K562 (cell line): ENCODE results near the gene DAPK2. TPM values are rescaled to one million over a fixed set of nuclear protein-coding genes. Genes with fewer than 3 reads are reported as not detected.

Experiments used
- BCOR ChIP-seq: fragments of 450-650 bp; IDR thresholded peaks from 2 replicates; pipeline ENCODE4 v1.6.1; 2016
- BRD9 ChIP-seq: fragments of 450-650 bp; IDR thresholded peaks from 2 replicates; pipeline ENCODE4 v1.6.1; 2018; ENCODE audit warnings: low read depth; ENCODE audit not compliant: partially characterized antibody
- GABPB2 ChIP-seq: fragments of 250-450 bp; sonication (Bioruptor Pico); conservative IDR thresholded peaks from 2 replicates; pipeline ENCODE4 v1.5.1; 2021; ENCODE audit warnings: mild to moderate bottlenecking
- MCM3 ChIP-seq: fragments of 450-650 bp; IDR thresholded peaks from 2 replicates; pipeline ENCODE4 v1.6.1; 2016
- PHF8 ChIP-seq: fragments of 200-600 bp; sonication (generic); IDR thresholded peaks from 2 replicates; pipeline ENCODE4 v1.6.1; 2012; ENCODE audit warnings: mixed run types, mild to moderate bottlenecking, inconsistent platforms, low read length, moderate library complexity, borderline replicate concordance
- RERE ChIP-seq: sonication (generic); formaldehyde crosslinking; IDR thresholded peaks from 2 replicates; pipeline ENCODE4 v1.8.0; 2023; ENCODE audit warnings: missing genetic modification reagents, mild to moderate bottlenecking, borderline replicate concordance
- SRSF1 ChIP-seq: fragments of 200-400 bp; formaldehyde crosslinking; IDR thresholded peaks from 2 replicates; pipeline ENCODE4 v1.6.1; 2017; ENCODE audit warnings: mild to moderate bottlenecking, low read depth, low read length, moderate library complexity
- TGIF2 ChIP-seq: sonication (generic); formaldehyde crosslinking; IDR thresholded peaks from 2 replicates; pipeline ENCODE4 v1.8.1; 2022; ENCODE audit warnings: mild to moderate bottlenecking, missing genetic modification reagents, moderate library complexity
- THAP7 ChIP-seq: fragments of 250-450 bp; sonication (Bioruptor Pico); IDR thresholded peaks from 2 replicates; pipeline ENCODE4 v1.5.0; 2021
- ZNF354B ChIP-seq: fragments of 250-450 bp; sonication (Bioruptor Pico); IDR thresholded peaks from 2 replicates; pipeline ENCODE4 v1.4.0; 2020
- ZNF444 ChIP-seq: fragments of 250-450 bp; sonication (Bioruptor Pico); IDR thresholded peaks from 2 replicates; pipeline ENCODE4 v1.4.0; 2020; ENCODE audit warnings: mild to moderate bottlenecking, moderate library complexity
- ZNF695 ChIP-seq: fragments of 450-650 bp; formaldehyde crosslinking; IDR thresholded peaks from 2 replicates; pipeline ENCODE4 v1.4.0; 2020; ENCODE audit warnings: mild to moderate bottlenecking, moderate library complexity
- polyA plus RNA-seq, 8 experiments: library from polyadenylated mRNA; depleted of rRNA in 4 of 8; stranded (reverse) in 5 of 8; unstranded in 3 of 8; fragments of >200 nt; fragmentation: Nextera tagmentation in 2 of 8; fragmentation: Illumina TruSeq in 1 of 8; extraction: Ambion mirVana in 2 of 8; extraction: Trizol in 1 of 8; gene quantifications; 2 replicates each; pipeline versions ENCODE4 v1.2.1 to v1.2.3, GENCODE V29; 2011 to 2014; ENCODE audit warnings: inconsistent platforms in 1 of 8, missing spikeins in 1 of 8
- total RNA-seq, 7 experiments: library from RNA; depleted of rRNA in 6 of 7; stranded (reverse); fragments of >200 nt in 6 of 7; fragmentation: Illumina TruSeq in 2 of 7; extraction: Trizol in 2 of 7; gene quantifications; 2 replicates each; pipeline versions ENCODE4 v1.2.1 to v1.2.3, GENCODE V29; 2011 to 2021; ENCODE audit warnings: low replicate concordance in 1 of 7
- TF ChIP-seq, protein P1 (sequence below): fragments of 250-450 bp; sonication (Bioruptor Pico); IDR thresholded peaks from 2 replicates; pipeline ENCODE4 v1.8.0; 2022; ENCODE audit warnings: inconsistent platforms, mild to moderate bottlenecking, moderate library complexity, borderline replicate concordance
- TF ChIP-seq, protein P2 (sequence below): fragments of 450-650 bp; IDR thresholded peaks from 2 replicates; pipeline ENCODE4 v1.6.1; 2016; ENCODE audit warnings: borderline replicate concordance
- TF ChIP-seq, protein P3 (sequence below), 2 experiments: fragments of 450-650 bp in 1 of 2; sonication (generic) in 1 of 2; formaldehyde crosslinking; conservative IDR thresholded peaks; 2 replicates each; pipeline versions ENCODE4 v1.4.0 to v1.8.1; 2020 to 2022; ENCODE audit warnings: mild to moderate bottlenecking in 1 of 2, missing genetic modification reagents in 1 of 2

The DAPK2 gene
- total and polyA plus RNA-seq, 9 of the 15 experiments (the other 6 are each of a cell fraction or from before 2014, with no cell fraction given): 0.14 to 5.2 (median 2.2) TPM

GRCh38 chr15:64046421-64047153 lies at the start of gene DAPK2 (continued):
- TF ChIP-seq THAP7 (no peak), BRD9 (no peak), ZNF354B (CRISPR knock-in tag) (no peak), GABPB2 (no peak), TGIF2 (CRISPR knock-in tag) (no peak), SRSF1 (no peak), ZNF444 (CRISPR knock-in tag) (no peak), ZNF695 (no peak), RERE (CRISPR knock-in tag) (no peak), MCM3 (no peak), BCOR (no peak), PHF8 (peak; percentile 31; the same call in 1 of the 2 replicates)
- TF ChIP-seq, protein P1, sequence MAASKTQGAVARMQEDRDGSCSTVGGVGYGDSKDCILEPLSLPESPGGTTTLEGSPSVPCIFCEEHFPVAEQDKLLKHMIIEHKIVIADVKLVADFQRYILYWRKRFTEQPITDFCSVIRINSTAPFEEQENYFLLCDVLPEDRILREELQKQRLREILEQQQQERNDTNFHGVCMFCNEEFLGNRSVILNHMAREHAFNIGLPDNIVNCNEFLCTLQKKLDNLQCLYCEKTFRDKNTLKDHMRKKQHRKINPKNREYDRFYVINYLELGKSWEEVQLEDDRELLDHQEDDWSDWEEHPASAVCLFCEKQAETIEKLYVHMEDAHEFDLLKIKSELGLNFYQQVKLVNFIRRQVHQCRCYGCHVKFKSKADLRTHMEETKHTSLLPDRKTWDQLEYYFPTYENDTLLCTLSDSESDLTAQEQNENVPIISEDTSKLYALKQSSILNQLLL: no peak
- TF ChIP-seq, protein P2, sequence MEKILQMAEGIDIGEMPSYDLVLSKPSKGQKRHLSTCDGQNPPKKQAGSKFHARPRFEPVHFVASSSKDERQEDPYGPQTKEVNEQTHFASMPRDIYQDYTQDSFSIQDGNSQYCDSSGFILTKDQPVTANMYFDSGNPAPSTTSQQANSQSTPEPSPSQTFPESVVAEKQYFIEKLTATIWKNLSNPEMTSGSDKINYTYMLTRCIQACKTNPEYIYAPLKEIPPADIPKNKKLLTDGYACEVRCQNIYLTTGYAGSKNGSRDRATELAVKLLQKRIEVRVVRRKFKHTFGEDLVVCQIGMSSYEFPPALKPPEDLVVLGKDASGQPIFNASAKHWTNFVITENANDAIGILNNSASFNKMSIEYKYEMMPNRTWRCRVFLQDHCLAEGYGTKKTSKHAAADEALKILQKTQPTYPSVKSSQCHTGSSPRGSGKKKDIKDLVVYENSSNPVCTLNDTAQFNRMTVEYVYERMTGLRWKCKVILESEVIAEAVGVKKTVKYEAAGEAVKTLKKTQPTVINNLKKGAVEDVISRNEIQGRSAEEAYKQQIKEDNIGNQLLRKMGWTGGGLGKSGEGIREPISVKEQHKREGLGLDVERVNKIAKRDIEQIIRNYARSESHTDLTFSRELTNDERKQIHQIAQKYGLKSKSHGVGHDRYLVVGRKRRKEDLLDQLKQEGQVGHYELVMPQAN: no peak
- TF ChIP-seq, protein P3, sequence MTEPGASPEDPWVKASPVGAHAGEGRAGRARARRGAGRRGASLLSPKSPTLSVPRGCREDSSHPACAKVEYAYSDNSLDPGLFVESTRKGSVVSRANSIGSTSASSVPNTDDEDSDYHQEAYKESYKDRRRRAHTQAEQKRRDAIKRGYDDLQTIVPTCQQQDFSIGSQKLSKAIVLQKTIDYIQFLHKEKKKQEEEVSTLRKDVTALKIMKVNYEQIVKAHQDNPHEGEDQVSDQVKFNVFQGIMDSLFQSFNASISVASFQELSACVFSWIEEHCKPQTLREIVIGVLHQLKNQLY (CRISPR knock-in tag; conservative IDR thresholded peaks at IDR 0.05): no peak
